Activated T-cell treated with anti-CD3 and anti-CD28 coated beads, Interleukin-2, amount 50 U/mL, for 24 hours (primary cell): ENCODE measurements around the gene COX10.
"Not testable (repeated sequence)": the region's sequence is repeated elsewhere in the genome, so short reads cannot be mapped to it uniquely, and the experiment has no call there.

Experiments
- DNase-seq: peaks from one replicate; pipeline ENCODE4 v3.0.0-alpha.2; 2020
- H3K27ac Mint-ChIP-seq: 2 replicates; pipeline ENCODE4 v1.8.0; 2020; ENCODE audit warnings: mild to moderate bottlenecking, mixed read lengths
- H3K27me3 Mint-ChIP-seq: 2 replicates; pipeline ENCODE4 v1.8.0; 2020; ENCODE audit warnings: mixed read lengths
- H3K36me3 Mint-ChIP-seq: 2 replicates; pipeline ENCODE4 v1.8.0; 2020; ENCODE audit warnings: low read depth, mixed read lengths
- H3K4me1 Mint-ChIP-seq: 2 replicates; pipeline ENCODE4 v1.8.0; 2020; ENCODE audit warnings: low read depth, mixed read lengths
- H3K4me3 Mint-ChIP-seq: 2 replicates; pipeline ENCODE4 v1.8.0; 2020; ENCODE audit warnings: mild to moderate bottlenecking, moderate library complexity, mixed read lengths
- H3K9me3 Mint-ChIP-seq: 2 replicates; pipeline ENCODE4 v1.8.0; 2020; ENCODE audit warnings: mixed read lengths

The COX10 gene

GRCh38 chr17:14069251-14070021 lies at the start of gene COX10:
COX10 (plus strand) TSS chr17:14069504; CDS start chr17:14069606, 102 bp downstream.
- H3K27me3 Mint-ChIP-seq: no peaks in the 10 kb centered on the region
- peak; percentile 91 for DNase-seq
- H3K4me3 Mint-ChIP-seq: peak within 1 kb of the TSS; percentile 99
- H3K36me3 Mint-ChIP-seq: peaks cover 76% of the 10 kb centered on the region
- peaks cover 3% of the 10 kb centered on the region for H3K9me3 Mint-ChIP-seq
- H3K27ac Mint-ChIP-seq: peak within 1 kb of the TSS; percentile 99
- peaks cover 68% of the 10 kb centered on the region for H3K4me1 Mint-ChIP-seq

GRCh38 chr17:14021651-14022294 lies 47.5 kb upstream of the COX10 start:
- not testable (repeated sequence) for H3K27me3 Mint-ChIP-seq, DNase-seq, H3K9me3 Mint-ChIP-seq, H3K4me3 Mint-ChIP-seq, H3K27ac Mint-ChIP-seq, H3K36me3 Mint-ChIP-seq
- H3K4me1 Mint-ChIP-seq: peaks cover 15% of the 10 kb centered on the region

DNA sequence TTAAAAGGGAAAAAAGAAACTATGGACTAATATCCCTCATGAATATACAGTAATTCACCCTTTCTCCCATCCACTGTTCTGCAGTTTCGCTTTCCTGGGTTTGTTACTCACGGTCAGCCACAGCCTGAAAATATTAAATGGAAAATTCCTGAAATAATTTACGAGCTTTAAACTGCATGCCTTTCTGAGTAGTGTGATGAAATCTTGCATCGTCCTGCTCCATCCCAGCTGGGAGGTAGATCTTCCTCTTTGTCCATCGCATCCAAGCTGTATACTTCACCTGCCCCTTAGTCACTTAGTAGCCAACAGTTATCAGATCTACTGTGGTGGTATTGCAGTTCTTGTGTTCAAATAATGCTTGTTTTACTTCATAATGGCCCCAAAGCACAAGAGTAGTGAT lies 39.5 kb upstream of the COX10 start:
- H3K4me1 Mint-ChIP-seq, H3K27me3 Mint-ChIP-seq, DNase-seq, H3K4me3 Mint-ChIP-seq, H3K27ac Mint-ChIP-seq, H3K9me3 Mint-ChIP-seq: not testable (repeated sequence)
- peaks cover 48% of the 10 kb centered on the region for H3K36me3 Mint-ChIP-seq

DNA sequence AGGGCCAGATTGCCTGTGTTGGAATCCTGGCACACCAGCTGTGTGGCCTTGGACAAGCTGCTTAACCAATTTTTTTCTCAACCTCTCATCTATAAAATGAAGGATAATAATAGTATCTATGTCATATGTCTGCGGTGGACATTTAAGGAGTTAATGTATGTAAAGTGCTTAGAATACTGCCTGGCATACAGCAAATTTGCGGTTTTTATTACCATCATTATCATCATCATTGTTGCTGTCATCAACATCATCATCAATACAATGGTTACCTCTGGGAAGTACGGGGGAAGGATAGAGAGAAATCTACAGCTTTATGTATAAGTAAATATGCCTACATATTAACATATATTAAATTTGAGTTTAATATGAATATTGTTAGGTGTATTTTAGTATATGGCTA lies 37.1 kb upstream of the COX10 start:
- Mint-ChIP-seq H3K4me1 (peaks cover 5% of the 10 kb centered on the region), H3K27ac (no peak overlapping the region), H3K9me3 (peaks cover 7% of the 10 kb centered on the region), H3K27me3 (no peaks in the 10 kb centered on the region), H3K4me3 (no peak overlapping the region), H3K36me3 (peaks cover 64% of the 10 kb centered on the region)
- no peak for DNase-seq

DNA sequence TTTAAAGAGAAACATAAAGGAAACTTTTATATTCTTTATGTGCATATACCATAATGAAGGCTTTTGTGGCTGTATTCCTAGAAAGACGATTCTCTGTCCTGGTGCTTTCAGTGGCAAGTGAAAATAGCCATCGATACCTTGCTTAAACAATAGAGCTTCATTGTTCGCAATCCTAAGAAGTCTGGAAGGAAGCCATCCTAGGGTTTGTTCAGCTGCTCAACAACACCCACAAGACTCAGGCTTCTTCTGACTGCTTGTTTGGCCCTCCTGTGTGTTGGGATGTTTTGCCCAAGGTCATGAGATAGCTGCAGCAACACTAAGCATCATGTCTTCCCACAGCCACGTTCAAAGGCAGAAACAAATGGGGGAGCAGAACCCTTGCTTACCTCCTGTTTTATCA lies 36.1 kb upstream of the COX10 start:
- Mint-ChIP-seq H3K27me3 (no peaks in the 10 kb centered on the region), H3K36me3 (peaks cover 71% of the 10 kb centered on the region), H3K9me3 (peaks cover 7% of the 10 kb centered on the region), H3K27ac (no peak overlapping the region), H3K4me1 (peaks cover 12% of the 10 kb centered on the region), H3K4me3 (no peak overlapping the region)
- no peak for DNase-seq

DNA sequence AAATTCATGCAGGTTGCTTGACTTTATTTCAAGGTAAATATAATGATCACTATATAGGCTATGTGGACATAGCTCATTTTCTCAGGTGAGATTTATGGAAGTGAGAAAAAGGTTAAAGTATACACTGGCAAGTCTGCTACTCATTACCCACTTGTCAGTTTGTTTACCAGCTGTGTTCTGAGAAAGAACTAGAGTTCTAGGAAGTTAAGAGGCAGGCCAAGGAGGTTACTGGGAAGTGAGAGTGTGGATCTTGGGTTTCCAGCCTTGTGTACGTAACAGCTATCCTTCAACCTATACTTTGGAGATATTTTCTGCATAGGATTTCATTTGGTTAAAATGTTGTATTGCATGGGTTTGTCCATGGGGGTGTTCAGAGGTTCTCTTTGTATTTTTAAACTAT lies 31.9 kb upstream of the COX10 start:
- Mint-ChIP-seq H3K27ac (no peak overlapping the region), H3K27me3 (no peaks in the 10 kb centered on the region), H3K36me3 (peaks cover 68% of the 10 kb centered on the region), H3K9me3 (peaks cover 4% of the 10 kb centered on the region), H3K4me1 (peaks cover 29% of the 10 kb centered on the region), H3K4me3 (no peak overlapping the region)
- DNase-seq: no peak

GRCh38 chr17:14038206-14038605 lies 31.1 kb upstream of the COX10 start:
- peaks cover 62% of the 10 kb centered on the region for H3K36me3 Mint-ChIP-seq
- peaks cover 34% of the 10 kb centered on the region for H3K4me1 Mint-ChIP-seq
- H3K4me3 Mint-ChIP-seq: no peak overlapping the region
- H3K9me3 Mint-ChIP-seq: peaks cover 4% of the 10 kb centered on the region
- DNase-seq: no peak
- H3K27ac Mint-ChIP-seq: no peak overlapping the region
- no peaks in the 10 kb centered on the region for H3K27me3 Mint-ChIP-seq

DNA sequence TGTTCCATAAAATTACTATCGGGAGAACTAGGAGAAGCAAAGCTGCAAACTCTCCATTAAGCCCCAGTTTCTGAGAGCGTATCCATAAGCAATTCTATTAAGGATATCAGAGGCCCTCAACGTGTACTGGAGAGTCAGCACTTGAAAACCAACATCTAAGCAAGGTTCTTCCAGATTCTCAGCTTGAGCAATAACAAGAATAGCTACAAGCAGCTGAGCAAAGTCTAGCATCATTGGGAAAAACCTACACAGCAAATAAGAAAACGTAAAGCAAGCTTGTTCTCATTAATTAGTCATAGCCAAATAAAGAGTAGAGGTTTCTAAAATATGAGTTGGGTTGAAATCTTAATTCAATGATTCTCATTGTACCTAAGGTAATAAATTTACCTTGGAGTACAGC lies 26.9 kb upstream of the COX10 start:
- peaks cover 41% of the 10 kb centered on the region for H3K4me1 Mint-ChIP-seq
- no peak for DNase-seq
- H3K36me3 Mint-ChIP-seq: peaks cover 34% of the 10 kb centered on the region
- H3K27ac Mint-ChIP-seq: no peak overlapping the region
- no peaks in the 10 kb centered on the region for H3K9me3 Mint-ChIP-seq
- H3K27me3 Mint-ChIP-seq: no peaks in the 10 kb centered on the region
- no peak overlapping the region for H3K4me3 Mint-ChIP-seq

DNA sequence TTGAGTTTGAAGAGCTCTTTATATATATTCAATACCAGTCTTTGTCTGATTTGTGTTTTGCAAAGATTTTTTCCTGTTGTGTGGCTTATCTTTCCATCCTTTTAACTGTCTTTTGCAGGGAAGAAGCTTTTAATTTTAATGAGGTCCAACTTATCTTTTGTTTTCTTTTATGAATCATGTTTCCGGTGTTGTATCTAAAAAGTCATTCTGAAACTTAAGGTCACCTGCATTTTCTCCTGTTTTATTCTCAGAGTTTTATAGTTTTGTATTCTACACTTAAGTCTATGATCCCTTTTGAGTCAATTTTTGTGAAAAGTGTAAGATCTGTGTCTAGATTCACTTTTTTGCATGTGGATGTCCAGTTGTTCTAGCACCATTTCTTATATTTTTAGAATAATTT lies 24.6 kb upstream of the COX10 start:
- Mint-ChIP-seq H3K27me3 (no peaks in the 10 kb centered on the region), H3K9me3 (no peaks in the 10 kb centered on the region), H3K27ac (peak overlapping the region; percentile 5), H3K4me1 (peaks cover 30% of the 10 kb centered on the region), H3K4me3 (no peak overlapping the region), H3K36me3 (peaks cover 41% of the 10 kb centered on the region)
- DNase-seq: no peak

GRCh38 chr17:14046978-14047377 lies 22.3 kb upstream of the COX10 start:
- H3K27ac Mint-ChIP-seq: no peak overlapping the region
- H3K36me3 Mint-ChIP-seq: peaks cover 47% of the 10 kb centered on the region
- no peaks in the 10 kb centered on the region for H3K9me3 Mint-ChIP-seq
- DNase-seq: no peak
- H3K4me1 Mint-ChIP-seq: peaks cover 27% of the 10 kb centered on the region
- no peaks in the 10 kb centered on the region for H3K27me3 Mint-ChIP-seq
- no peak overlapping the region for H3K4me3 Mint-ChIP-seq

DNA sequence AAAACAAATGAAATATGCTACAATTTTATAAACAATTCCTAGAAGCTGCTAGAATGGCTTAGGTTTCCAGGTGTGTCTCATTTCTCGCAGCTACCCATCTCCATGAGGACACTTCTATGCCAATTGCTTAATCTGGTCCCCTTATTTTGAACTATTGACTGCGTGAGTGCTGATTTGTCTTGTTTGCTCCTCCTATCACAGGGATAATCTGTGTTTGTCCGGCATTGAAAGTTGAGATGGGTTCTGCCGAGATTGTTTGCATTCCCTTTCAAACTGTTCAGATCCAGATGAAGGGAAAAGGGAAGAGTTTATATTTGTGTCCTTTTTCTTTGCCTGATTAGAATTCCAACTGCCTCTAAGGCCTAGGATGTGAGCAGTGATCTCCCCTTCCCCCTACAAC lies 21.7 kb upstream of the COX10 start:
- Mint-ChIP-seq H3K4me1 (peaks cover 20% of the 10 kb centered on the region), H3K9me3 (no peaks in the 10 kb centered on the region), H3K4me3 (no peak overlapping the region), H3K27me3 (no peaks in the 10 kb centered on the region), H3K27ac (no peak overlapping the region), H3K36me3 (peaks cover 44% of the 10 kb centered on the region)
- DNase-seq: no peak

GRCh38 chr17:14048169-14048568 lies 21.1 kb upstream of the COX10 start:
- H3K27me3 Mint-ChIP-seq: no peaks in the 10 kb centered on the region
- no peak overlapping the region for H3K4me3 Mint-ChIP-seq
- peaks cover 48% of the 10 kb centered on the region for H3K36me3 Mint-ChIP-seq
- no peak overlapping the region for H3K27ac Mint-ChIP-seq
- DNase-seq: no peak
- no peaks in the 10 kb centered on the region for H3K9me3 Mint-ChIP-seq
- H3K4me1 Mint-ChIP-seq: peaks cover 19% of the 10 kb centered on the region

- no peaks in the 10 kb centered on the region for H3K27me3 Mint-ChIP-seq
- H3K9me3 Mint-ChIP-seq: no peaks in the 10 kb centered on the region
- DNase-seq: no peak
- H3K4me3 Mint-ChIP-seq: no peak overlapping the region
- H3K27ac Mint-ChIP-seq: no peak overlapping the region
- H3K36me3 Mint-ChIP-seq: peaks cover 48% of the 10 kb centered on the region
- peaks cover 7% of the 10 kb centered on the region for H3K4me1 Mint-ChIP-seq
Measured at GRCh38 chr17:14050616-14051015, 18.7 kb upstream of the COX10 start.

DNA sequence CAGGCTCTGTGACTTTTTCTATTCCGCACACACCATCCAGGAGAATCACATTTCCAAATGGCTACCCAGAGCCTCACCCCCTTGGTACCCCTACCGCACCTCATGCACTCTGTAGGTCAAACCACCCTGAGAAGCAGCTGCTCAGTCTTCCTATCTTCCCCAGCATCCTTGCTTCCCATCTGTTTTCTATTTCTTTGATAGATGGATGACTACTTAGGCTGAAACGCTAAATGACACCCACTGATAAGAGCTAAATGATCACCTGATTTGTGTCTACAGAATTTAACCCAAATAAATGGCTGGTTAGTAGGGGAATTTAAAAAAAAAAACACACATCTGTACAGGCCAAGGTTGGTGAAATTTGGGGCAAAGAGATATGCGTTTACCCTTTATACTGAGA lies 17.6 kb upstream of the COX10 start:
- Mint-ChIP-seq H3K4me1 (peaks cover 10% of the 10 kb centered on the region), H3K27me3 (no peaks in the 10 kb centered on the region), H3K36me3 (peaks cover 58% of the 10 kb centered on the region), H3K9me3 (no peaks in the 10 kb centered on the region), H3K4me3 (no peak overlapping the region), H3K27ac (no peak overlapping the region)
- no peak for DNase-seq

DNA sequence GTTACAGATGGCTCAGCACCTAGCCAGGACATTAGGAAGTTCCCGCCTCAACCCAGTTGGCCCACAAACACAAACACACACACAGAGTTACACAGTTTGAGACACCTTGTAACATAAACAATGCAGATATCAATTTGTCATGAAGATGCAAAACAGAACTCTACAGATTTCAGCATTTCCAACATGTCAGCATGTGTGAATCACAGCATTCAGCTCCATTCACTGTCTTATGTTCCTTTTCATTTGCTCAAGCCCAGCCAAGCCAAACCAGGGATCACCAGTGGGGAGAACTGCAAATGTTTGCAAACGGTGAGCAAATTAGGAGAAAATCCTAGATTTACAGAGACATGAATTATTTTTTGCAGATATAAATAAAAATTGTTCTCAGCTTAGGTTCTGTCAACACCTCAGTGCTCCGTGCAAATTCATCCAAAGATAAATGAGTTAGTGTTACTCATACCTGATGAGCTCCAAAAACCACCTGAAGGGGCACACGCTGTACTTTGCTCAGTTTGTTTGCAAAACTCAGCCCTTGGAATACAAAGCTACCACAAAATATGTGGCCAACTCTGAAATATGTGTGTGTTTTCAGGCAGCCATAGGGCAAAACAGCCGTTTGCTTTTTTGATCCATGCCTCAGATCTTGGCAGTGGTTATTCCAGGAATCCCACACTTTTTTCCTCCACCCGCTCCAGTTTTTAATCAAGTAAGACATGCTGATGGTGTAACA lies 16.3 kb upstream of the COX10 start:
- Mint-ChIP-seq H3K27me3 (no peaks in the 10 kb centered on the region), H3K9me3 (no peaks in the 10 kb centered on the region), H3K27ac (no peak overlapping the region), H3K4me1 (peaks cover 10% of the 10 kb centered on the region), H3K36me3 (peaks cover 66% of the 10 kb centered on the region), H3K4me3 (no peak overlapping the region)
- DNase-seq: no peak
